Suppressor macrophage treated with lipopolysaccharide for 1 hour (primary cell): ENCODE measurements around the gene PI4K2B.
"Not testable (repeated sequence)": the region's sequence is repeated elsewhere in the genome, so short reads cannot be mapped to it uniquely, and the experiment has no call there.

Experiments
- DNase-seq, 3 donors: peaks; one replicate each; pipeline ENCODE4 v3.0.0-alpha.2; 2020 to 2022

Gene PI4K2B

DNA sequence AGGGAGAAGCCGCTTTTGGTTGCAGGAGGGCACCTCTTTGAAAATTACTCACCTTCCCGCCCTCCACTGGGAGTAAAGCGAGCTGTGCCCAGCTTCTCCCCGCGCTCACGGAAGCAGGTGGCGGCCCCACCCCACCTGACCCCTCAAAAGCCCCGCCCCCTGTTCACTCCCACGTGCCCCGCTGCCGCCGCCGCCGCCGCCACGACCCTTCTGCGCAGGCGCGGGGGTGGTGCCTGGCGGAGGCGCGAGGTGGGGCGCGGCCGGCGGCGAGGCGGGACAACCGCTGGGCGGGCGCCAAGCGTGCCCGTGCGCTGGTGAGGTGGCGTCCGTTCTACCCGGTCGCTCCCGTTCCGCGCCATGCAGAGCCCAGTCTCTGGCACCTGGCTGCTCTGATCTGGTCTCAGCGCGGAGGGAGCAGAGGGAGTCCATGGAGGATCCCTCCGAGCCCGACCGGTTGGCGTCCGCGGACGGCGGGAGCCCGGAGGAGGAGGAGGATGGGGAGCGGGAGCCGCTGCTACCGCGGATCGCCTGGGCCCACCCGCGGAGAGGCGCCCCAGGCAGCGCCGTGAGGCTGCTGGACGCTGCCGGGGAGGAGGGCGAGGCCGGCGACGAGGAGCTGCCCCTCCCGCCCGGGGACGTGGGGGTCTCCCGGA, at the start of gene PI4K2B:
Gene PI4K2B, plus strand, starts transcription at position 297 of the 653 bp plus-strand sequence. Its CDS starts 131 bp downstream, at position 428.
- peak; percentile 93 to 98 (median 97) for DNase-seq

DNA sequence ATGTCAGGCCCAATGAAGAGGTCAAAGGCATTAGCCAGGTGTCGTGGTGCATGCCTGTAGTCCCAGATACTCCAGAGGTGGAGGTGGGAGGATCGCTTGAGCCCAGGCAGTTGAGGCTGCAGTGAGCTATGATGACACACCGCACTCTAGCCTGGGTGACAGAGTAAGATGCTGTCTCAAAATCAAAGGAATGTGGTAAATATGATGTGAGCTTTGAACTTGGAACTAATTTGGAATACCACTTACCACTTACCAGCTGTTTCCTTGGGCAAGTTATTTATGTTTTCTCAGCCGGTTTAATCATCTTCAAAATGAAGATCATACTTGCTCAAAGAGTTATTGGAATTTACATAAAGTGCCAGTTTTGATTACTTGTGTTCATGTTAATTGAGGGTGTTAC, 49.8 kb upstream of the PI4K2B start:
- DNase-seq: no peak

DNA sequence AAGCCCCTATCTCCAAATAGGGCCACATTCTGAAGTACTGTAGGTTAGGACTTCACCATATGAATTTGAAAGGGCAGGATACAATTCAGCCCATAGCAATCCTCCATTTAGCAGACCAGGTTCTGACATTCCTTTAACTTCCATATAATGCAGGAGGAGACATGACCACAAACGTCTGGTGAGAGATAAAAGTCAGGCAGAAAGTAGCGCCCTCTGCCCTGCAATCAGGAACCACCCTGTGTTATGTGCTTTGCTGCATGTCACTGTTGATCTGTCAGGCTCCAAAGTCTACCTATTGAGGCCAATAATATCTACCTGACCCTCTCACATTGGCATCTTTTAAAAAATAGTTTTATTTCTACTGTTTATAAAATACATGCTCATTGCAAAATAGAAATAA, 43.4 kb upstream of the PI4K2B start:
- DNase-seq: no peak

DNA sequence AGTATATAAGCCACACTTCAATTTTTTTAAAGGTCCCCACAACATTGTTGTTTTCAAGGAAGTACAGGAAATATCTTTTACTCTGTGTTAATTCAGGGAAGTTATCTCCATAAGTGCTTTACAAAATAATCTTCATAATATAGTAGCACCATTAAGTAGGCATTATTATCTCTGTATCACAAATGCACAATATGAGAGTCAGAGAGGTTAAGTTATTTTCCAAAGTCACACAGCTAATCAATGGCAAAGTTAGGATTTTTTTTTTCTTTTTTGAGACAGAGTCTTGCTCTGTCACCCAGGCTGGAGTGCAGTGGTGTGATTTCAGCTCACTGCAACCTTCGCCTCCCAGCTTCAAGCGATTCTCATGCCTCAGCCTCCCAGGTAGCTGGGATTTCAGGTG, 35.1 kb upstream of the PI4K2B start:
- DNase-seq: no peak

DNA sequence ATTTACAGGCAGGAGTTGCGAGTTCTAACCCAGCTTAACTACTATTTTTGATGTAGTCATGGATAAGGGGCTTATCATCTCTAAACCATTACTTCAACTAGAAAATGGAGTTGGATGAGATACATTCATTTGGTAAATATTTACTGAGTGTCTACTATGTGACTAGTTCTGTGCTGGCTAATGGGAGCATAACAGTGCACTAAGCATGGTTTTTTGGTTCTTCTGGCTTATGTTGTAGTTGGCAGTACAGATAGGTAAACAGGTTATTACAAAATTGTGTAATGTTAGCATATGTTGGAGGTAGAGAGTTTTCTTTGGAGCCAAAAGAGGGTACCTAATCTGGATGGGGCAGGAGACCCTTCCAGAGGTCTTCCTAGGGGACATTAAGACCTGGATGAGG, 25.8 kb upstream of the PI4K2B start:
- no peak for DNase-seq

DNA sequence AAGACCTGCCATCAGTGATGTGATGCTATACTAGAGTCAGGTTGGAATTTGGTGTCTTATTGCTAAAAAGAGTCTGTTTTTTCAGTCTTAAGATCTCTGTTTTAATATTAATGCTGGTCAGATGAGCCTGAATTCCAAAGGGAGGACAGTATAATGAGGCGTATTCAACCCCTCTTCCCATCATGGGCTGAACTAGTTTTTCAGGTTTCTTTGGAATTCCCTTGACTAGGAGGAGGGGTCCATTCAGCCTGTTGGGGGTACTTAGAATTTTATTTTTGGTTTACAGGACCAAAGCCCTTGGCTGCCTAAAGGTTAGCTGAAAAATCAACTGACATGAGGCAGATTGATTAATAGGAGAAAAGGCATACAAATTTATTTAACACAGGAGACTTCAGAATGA, 24.1 kb upstream of the PI4K2B start:
- no peak for DNase-seq

DNA sequence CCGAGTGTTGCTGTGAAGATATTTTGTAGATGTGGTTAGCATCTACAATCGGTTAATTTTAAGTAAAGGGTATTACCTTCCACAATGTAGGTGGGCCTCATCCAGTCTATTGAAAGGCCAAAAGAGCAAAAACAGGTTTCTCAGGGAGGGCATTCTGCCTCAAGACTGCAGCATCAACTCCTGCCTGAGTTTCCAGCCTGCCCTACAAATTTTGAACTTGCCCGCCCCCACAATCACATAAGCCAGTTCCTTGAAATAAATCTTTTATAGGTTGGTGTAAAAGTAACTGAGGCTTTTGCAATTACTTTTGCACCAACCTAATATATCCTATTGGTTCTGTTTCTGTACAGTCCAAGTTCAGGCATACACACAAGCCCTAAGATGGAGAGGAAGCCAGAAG, 22.1 kb upstream of the PI4K2B start:
- no peak for DNase-seq

DNA sequence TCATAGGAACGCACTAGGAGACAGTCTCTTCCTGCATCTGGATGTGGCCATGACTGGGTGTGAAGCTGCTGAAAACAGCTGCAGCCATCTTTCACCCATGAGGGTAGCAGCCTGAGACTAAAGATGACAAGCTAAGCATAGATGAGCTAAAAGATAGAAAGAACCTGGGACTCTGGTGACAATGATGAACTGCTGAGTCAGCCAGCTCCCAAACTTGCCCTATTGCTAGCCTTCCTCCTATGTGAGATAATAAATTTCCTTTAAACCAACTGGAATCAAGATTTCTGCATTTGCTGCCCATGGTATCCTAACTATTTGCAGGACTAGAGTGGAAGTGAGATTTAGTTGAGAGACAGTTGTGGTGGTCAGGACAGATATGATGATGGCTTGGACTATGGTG, 21.0 kb upstream of the PI4K2B start:
- no peak for DNase-seq

DNA sequence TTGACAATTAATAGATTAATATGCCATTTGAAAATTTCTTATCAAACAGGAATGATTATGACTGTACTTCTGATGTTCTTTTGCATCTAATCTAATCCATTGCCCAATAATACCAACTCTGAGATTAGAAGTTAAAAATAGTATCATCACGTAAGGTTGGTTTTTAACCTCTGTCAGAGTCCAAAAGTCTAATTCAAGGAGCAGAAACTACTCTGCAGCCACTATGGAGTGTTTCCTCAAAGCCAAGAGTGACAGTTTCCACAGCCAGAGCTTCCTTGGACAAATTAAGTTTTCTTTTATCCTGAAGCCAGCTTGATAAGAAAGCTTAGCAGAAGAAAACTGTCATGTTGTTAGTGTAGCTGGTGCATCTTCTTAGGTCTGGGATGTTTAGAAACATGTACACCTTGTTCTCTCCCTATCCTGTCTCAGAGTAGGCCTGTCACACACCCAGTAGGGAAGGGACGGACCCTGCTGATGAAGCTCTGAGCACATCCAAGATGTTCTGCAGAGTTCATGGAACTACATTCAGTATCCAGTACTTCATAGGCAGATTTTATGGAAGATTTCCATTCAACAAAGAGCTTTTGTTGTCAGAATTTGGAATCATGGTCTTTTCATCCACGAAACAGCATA, 20.4 kb upstream of the PI4K2B start:
- DNase-seq: no peak

DNA sequence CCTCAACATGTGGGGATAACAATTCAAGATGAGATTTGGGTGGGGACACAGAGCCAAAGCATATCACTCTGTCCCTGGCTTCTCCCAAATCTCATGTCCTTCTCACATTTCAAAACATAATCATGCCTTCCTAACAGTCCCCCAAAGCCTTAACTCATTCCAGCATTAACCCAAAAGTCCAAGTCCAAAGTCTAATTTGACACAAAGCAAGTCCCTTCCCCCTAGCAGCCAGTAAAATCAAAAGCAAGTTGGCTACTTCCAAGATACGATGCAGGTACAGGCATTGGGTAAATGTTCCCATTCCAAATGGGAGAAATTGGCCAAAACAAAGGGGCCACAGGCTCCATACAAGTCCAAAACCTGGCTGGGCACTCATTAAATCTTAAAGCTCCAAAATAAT, 19.1 kb upstream of the PI4K2B start:
- not testable (repeated sequence) for DNase-seq

DNA sequence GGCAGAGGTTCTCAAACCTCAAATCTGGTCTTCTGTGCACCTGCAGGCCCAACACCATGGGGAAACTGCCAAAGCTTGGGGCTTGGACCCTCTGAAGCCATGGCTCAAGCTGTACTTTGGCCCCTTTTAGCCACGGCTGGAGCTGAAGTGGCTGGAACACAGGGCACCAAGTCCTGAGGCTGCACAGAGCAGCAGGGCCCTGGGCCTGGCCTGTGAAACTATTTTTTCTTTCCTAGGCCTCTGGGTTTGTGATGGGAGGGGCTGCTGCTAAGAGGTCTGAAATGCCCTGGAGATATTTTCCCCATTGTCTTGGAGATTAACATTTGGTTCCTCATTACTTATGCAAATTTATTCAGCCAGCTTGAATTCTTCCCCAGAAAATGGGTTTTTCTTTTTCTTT, 18.3 kb upstream of the PI4K2B start:
- DNase-seq: no peak

DNA sequence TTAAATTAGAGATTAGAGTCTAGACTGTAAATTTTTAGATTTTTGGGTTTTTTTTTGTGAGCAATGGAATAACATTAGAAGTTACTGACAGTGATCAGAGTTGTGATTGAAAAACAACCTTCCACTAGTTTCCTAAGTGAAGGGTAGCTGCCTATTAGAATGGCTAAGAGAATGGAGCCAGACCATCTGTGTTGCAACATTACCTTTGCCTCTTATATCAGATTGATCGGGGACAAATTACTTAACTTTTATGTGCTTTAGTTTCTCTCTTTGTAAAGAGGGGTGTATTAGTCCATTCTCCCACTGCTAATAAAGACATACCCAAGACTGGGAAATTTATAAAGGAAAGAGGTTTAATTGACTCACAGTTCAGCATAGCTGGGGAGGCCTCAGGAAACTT, 12.5 kb upstream of the PI4K2B start:
- DNase-seq: no peak

DNA sequence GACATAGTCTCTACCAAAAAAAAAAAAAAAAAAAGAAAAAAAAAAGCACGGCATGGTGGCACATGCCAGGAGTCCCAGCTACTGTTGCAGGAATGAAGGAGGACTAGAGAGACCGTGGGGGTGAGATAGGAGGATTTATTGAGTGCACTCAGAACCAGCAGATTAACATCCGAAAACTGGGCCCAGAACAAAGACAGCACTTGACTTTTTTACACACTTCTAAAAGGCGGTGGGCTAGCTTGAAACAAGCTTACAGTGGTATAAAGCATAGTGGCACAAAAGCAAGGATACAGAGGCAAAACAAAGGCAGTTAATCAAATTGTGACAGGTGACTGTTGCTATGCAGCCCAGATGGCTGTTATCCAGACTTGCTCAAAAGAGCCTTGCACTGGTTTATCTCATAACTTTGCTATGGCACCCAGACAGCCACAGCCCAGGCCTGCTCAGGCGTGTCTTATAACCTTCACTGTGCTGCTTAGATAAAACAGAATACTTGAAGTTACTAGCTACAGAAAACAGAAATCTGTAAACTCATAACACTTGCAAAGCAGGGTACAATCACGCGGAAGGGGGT, 9.9 kb upstream of the PI4K2B start:
- DNase-seq: peak in 2 of 3 donors; percentile 12 to 35

DNA sequence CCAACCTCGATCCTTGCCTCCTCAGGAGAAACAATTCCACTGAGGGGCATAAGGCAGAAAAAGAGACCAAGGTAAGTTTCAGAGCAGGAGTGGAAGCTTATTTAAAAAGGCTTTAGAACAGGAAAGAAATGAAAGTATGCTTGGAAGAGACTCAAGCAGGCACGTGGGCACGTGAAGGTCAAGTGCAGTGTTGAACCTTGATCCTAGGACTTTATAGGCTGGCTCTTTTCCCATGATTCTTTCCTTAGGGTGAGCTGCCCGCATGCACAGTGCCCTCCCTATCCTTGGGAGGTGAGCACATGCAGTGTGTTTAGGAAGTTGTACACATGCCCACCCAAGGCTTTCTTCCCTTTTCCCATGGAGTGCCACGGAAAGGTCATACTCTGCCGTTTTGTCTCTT, 4.0 kb upstream of the PI4K2B start:
- DNase-seq: no peak

DNA sequence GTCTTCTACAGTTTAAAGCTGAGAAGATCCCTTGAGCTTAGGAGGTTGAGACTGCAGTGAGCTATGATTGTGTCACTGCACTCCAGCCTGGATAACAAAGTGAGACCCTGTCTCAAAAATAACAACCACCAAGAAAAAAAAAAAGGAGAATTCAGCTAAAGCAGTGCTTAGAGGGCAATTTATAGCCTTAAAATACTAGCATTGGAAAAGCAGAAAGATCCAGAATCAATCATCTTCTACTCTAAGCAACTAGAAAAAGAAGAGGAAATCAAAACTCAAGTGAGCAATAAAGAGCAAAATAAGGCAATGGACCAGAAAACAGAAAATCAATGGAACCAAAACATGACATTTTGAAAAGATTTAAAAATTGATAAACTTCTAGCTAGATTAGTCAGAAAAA, 639 bp upstream of the PI4K2B start:
- DNase-seq: no peak

DNA sequence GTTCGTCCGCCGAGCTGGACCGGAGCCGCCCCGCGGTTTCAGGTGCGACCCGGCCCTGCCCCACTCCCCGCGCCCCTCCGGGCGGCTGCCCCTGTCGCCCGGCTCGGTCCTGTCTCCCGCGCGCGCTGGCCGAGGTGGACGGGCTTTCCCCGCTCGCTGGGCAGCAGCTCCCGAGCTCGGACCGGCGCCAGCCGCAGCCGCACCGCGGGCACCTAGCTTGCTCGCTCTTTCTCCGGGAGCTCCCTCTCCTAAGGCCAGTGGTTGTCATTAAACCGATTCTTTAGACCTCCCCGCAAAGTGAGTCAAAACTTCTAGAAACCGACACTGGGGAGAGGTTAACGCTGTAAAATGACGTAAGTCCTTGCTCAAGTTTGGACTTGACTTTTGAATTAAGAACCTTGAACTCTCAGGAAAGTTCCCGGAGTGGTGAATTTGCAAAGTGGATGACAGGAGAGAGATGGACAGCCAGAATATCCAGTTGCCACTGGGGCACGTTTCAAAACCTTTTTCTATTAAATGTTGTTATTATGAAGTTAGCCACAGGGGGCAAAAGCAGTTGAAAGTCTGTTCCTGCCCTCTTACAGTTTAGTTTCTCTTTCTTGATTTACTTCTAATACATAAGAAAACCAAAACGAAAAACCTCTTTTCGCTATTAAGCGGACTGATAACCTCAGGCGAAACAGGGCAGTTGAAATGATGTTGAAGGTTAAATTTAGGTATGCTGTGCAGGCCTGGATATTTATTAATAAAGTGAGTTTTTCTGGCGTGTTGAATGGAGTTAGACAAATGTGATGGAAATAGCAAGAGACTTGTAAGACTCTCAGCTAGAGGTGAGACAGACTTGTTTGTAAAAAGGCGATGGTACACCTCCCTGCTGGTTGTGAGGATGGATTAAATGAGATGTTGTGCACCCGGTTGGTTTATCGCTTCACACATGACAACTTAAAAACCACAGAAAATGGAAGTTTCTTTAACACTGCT, 847 bp downstream of the PI4K2B start:
- DNase-seq: peak; percentile 81 to 94 (median 90)

DNA sequence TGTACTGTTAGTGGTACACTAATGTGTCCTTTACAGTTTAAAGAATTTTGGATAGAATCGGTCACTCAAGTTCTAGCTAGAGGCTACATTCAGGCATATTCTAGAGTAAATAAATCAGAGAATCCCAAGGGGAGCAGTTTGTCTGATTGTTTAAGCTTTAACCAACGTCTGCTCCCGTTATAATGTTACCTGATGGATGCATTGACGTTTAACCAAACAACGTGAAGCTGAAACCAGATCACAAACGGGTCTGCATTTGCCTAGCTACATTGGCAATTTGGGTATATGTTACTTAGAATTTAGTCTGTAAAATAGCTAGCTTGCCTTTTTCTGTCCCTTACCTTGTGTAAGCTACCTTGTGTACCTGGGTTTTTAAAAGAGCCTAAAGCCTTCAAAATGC, 1.6 kb downstream of the PI4K2B start:
- DNase-seq: no peak

DNA sequence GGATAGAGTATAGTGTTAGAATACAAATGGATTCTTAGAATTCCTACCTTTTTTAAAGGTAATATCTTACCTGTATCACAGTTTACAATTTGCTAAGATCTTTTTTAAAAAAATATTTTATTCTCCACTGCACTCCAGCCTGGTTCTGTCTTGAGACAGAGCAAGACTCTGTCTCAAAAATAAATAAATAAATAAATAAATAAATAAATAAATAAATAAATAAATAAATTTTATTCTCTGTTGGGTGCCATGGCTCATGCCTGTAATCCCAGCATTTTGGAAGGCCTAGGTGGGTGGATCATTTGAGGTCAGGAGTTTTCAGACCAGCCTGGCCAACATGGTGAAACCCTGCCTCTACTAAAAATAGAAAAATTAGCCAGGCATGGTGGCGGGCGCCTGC, 2.2 kb downstream of the PI4K2B start:
- DNase-seq: not testable (repeated sequence)

DNA sequence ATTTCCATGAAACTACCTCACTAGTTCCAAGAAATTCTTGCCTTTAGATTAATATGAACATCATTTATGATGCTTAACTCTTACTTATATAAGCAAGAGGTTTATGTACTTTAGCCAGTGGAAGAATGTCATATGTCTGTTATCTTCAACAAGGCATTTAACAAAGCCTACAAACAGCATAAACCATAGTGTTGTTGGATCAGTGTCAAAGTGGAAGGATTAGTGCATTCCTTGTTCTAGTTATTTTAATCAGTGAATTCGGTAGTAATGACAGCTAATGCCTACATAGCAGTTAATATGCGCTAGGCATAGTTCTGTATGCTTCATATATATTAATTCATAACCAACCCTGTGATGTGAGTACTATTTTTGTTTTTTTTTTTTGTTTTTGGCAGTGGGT, 3.1 kb downstream of the PI4K2B start:
- no peak for DNase-seq

DNA sequence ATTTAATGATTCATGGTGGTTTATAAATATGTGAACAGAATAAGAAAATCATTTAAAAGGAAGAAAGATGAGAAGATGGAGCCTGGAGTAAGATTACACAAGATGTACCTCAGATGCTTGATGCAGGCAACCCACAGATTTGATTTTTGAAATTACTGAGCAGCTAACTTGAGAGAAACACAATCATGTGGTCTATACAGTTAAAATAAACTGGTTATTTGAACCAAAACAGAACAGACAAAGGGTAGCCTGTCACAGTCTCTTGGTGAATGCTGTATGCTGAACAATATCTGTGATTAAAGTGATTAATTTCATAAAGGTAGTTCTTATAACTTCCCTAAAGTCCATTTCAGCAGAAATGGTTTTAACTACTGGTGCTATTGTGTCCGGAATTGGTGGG, 4.2 kb downstream of the PI4K2B start:
- DNase-seq: no peak

DNA sequence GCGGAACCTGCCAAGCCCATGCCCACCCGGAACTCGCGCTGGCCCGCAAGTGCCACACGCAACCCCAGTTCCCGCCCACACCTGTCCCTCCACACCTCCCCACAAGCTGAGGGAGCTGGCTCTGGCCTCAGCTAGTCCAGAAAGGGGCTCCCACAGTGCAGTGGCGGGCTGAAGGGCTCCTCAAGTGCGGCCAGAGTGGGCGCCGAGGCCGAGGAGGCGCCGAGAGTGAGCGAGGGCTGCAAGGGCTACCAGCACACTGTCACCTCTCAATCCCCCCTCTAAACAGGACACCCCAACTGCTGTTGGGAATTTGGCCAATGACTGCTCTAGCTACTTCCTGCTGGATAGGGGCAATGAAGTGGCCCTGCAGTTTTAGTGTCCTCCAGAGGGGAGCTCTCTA, 5.7 kb downstream of the PI4K2B start:
- DNase-seq: not testable (repeated sequence)

DNA sequence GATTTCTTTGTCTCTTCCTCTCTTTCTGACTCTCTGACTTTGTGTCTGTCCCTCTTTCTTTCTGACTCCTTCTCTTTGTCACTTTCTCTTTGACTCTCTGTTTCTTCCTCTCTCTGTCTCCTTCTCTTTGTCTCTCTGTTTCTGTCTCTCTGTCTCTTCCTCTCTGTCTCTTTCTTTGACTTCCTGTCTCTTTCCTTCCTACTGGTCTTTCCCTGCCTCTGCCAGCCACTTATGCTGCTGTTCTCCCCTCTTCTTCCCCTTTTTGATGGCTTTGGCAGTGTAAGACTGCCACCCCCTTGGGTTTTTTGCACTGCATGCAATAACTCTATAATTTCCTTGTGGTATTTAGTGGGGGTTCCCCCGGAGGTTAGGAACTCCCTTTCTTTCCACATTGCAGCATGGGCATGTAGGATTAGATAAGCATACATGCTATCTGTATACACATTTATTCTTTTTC, 6.9 kb downstream of the PI4K2B start:
- DNase-seq: peak; percentile 78 to 88 (median 80)

DNA sequence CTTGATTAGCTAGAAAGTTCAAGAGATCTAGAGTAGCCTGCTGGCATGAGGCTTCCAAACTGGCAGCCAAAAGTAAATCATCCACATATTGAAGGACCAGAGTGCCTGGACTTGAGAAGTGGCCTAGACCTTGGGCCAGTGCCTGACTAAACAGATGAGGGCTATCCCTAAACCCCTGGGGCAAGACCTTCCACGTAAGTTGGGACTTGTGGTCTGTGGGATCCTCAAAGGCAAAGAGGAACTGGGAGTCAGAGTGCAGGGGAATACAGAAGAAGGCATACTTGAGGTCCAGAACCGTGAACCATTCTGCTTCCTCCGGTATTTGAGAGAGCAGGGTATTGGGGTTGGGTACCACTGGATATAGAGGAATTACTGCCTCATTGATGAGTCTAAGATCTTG, 8.4 kb downstream of the PI4K2B start:
- DNase-seq: peak; percentile 30 to 48 (median 39)
